PC-9 (cell line): ENCODE results near the gene MAP2K5.

Experiments
- CTCF ChIP-seq: fragments of 200-600 bp; sonication (generic); conservative IDR thresholded peaks from 2 replicates; pipeline ENCODE4 v1.6.1; 2017; ENCODE audit warnings: mixed run types, antibody characterized with exemption, mild to moderate bottlenecking, moderate library complexity
- EZH2 ChIP-seq: fragments of 200-600 bp; sonication (generic); IDR thresholded peaks from 2 replicates; pipeline ENCODE4 v1.8.0; 2017; ENCODE audit warnings: antibody characterized with exemption, low read depth

- TF ChIP-seq CTCF (no peak), EZH2 (no peak)
Measured at GRCh38 chr15:67823314-67824196, 281.1 kb downstream of the MAP2K5 start.
